ENCODE data around the gene TLK2. TPM values are rescaled to one million over a fixed set of nuclear protein-coding genes. Genes with fewer than 3 reads are reported as not detected.
"Not testable (repeated sequence)": the region's sequence is repeated elsewhere in the genome, so short reads cannot be mapped to it uniquely, and the experiment has no call there.

TLK2 gene
- total and polyA plus RNA-seq, 2 donors (not counting 3 experiments of a cell fraction or from before 2014, with no cell fraction given), result 30.7 to 40.7 TPM

DNA sequence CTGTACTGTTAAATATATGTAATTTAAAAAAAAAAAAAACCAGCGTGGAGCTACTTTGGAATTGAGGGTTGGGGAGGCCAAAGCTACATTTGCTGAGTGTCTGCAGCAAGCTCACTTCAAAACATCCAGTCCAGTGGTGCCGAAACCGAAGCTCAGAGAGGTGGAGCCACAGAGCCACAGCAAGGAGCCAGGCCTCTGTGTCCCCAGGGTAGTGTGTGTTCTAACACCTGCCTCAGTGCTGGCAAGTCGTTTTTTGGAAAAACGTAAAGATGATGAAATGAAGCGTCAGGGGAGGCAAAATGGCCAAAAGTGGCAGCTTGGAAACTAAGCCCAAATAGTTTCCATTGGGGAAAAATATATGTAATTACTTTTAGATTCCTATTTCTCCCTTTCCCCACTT, 112.7 kb downstream of the TLK2 start:
- dilution Hi-C loops (cut with MboI; ENCODE audit: extremely low pct_ligation_motif_present, low sequenced_read_pairs), result no loop called here

DNA sequence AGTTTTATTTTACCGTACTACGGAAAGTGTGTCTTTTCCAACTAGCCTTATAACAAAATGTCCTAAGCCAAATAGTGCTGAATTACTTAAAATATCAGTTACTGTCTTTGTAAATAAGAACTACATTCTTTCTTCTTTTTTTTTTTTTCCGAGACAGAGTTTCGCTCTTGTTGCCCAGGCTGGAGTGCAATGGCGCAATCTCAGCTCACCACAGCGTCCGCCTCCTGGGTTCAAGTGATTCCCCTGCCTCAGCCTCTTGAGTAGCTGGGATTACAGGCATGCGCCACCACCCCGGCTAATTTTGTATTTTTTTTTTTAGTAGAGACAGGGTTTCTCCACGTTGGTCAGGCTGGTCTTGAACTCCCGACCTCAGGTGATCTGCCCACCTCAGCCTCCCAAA, 113.2 kb downstream of the TLK2 start:
- ChIA-PET POLR2A (interaction anchor here (1.2 kb wide), 1 partner anchor 33 kb away, joined by 5 read pairs; no protein-coding TSS in a partner anchor), CTCF (interaction anchor here (0.9 to 4.8 kb wide), 4 partner anchors 11 to 81 kb away, joined by 3 to 78 read pairs (median 4); no protein-coding TSS in a partner anchor)
- FAIRE-seq; H3K4me2 ChIP-seq (ENCODE audit: insufficient read depth, low read length); H3K9ac ChIP-seq (replicated peaks; ENCODE audit: extremely low read depth, insufficient read depth, low read length); BruUV-seq (replicated peaks); H3K36me3 ChIP-seq (ENCODE audit: control insufficient read depth in 2 of 2, extremely low read depth in 1 of 2, insufficient read depth in 2 of 2, low read length in 2 of 2); H3K9me3 ChIP-seq (replicated peaks; ENCODE audit: control insufficient read depth, insufficient read depth, low read length); H3K79me2 ChIP-seq (ENCODE audit: control insufficient read depth, insufficient read depth, low read length); H4K20me1 ChIP-seq (replicated peaks; ENCODE audit: control insufficient read depth, extremely low read depth, insufficient read depth, low read length); H3K9me1 ChIP-seq (replicated peaks; ENCODE audit: control insufficient read depth, extremely low read depth, insufficient read depth, low read length); dilution Hi-C loops (cut with MboI; ENCODE audit: extremely low pct_ligation_motif_present, low sequenced_read_pairs); H3K4me1 ChIP-seq (ENCODE audit: control insufficient read depth, extremely low read depth, insufficient read depth, low read length); H3K27ac ChIP-seq (ENCODE audit: insufficient read depth, low read depth, low read length); H2AFZ ChIP-seq (ENCODE audit: low read depth, low read length); H3K4me3 ChIP-seq (replicated peaks in 1 of 3; ENCODE audit: insufficient read depth in 1 of 3, low read depth in 1 of 3, low read length in 3 of 3); DNase-seq (ENCODE audit: low read depth, low spot score); H3K27me3 ChIP-seq (ENCODE audit: control insufficient read depth in 2 of 2, insufficient read depth in 2 of 2, low read length in 2 of 2): not testable (repeated sequence)
- intact Hi-C loops (cut with micrococcal nuclease), result loop anchor here (1.0 kb wide), 1 partner anchor 39 kb away; no protein-coding TSS in a partner anchor

More for the DNA sequence above, 112.7 kb downstream of the TLK2 start:
- no peak overlapping the region for H3K4me2 ChIP-seq (ENCODE audit: insufficient read depth, low read length)
- H3K79me2 ChIP-seq (ENCODE audit: control insufficient read depth, insufficient read depth, low read length), result no peaks in the 10 kb centered on the region
- TF ChIP-seq POLR2AphosphoS5 (IDR thresholded peaks at IDR 0.05; ENCODE audit: insufficient read depth, low read depth, low read length), result no peak
- TF ChIP-seq CTCF (IDR thresholded peaks at IDR 0.05; ENCODE audit: extremely low read depth in 1 of 2, insufficient read depth in 1 of 2, low read depth in 1 of 2, low read length in 2 of 2), result no peak
- no peak for TF ChIP-seq POLR2A (IDR thresholded peaks at IDR 0.05; ENCODE audit: low read depth, low read length)
- no peak for TF ChIP-seq EZH2 (IDR thresholded peaks at IDR 0.05; ENCODE audit: borderline replicate concordance, low read depth, low read length, severe bottlenecking)
- no peak for TF ChIP-seq MAX (IDR thresholded peaks at IDR 0.05; ENCODE audit: insufficient read depth, insufficient read length)
- TF ChIP-seq JUN (IDR thresholded peaks at IDR 0.05; ENCODE audit: borderline replicate concordance, insufficient read depth, insufficient read length, low read depth), result no peak
- TF ChIP-seq FOS (IDR thresholded peaks at IDR 0.05; ENCODE audit: borderline replicate concordance, insufficient read depth, low read length), result no peak
- no peak for TF ChIP-seq GATA2 (IDR thresholded peaks at IDR 0.05; ENCODE audit: insufficient read depth, insufficient read length, low read depth, low read length)
- no peak for TF ChIP-seq MYC (IDR thresholded peaks at IDR 0.05; ENCODE audit: low read depth, low read length)
- peaks cover 0 to 5% of the 10 kb centered on the region in 2 experiments for H3K36me3 ChIP-seq (ENCODE audit: control insufficient read depth in 2 of 2, extremely low read depth in 1 of 2, insufficient read depth in 2 of 2, low read length in 2 of 2)
- DNase-seq (ENCODE audit: low read depth, low spot score) (no peak), FAIRE-seq (no peak)
- no peak overlapping the region for H2AFZ ChIP-seq (ENCODE audit: low read depth, low read length)
- H3K4me3 ChIP-seq (replicated peaks in 1 of 3; ENCODE audit: insufficient read depth in 1 of 3, low read depth in 1 of 3, low read length in 3 of 3), result no peak overlapping the region
- H3K4me1 ChIP-seq (ENCODE audit: control insufficient read depth, extremely low read depth, insufficient read depth, low read length), result no peaks in the 10 kb centered on the region
- no peaks in the 10 kb centered on the region for H3K9me3 ChIP-seq (replicated peaks; ENCODE audit: control insufficient read depth, insufficient read depth, low read length)
- H3K27ac ChIP-seq (ENCODE audit: insufficient read depth, low read depth, low read length), result no peak overlapping the region
- POLR2A ChIA-PET, result interaction anchor here (1.2 kb wide), 1 partner anchor 32 kb away, joined by 5 read pairs; no protein-coding TSS in a partner anchor
- H3K9ac ChIP-seq (replicated peaks; ENCODE audit: extremely low read depth, insufficient read depth, low read length), result no peak overlapping the region
- no TSS peak for BruUV-seq (replicated peaks)
- H3K27me3 ChIP-seq (ENCODE audit: control insufficient read depth in 2 of 2, insufficient read depth in 2 of 2, low read length in 2 of 2), result no peaks in the 10 kb centered on the region
- CTCF ChIA-PET, result interaction anchor here (1.0 to 4.8 kb wide), 4 partner anchors 11 to 38 kb away, joined by 3 to 78 read pairs (median 3); no protein-coding TSS in a partner anchor
- intact Hi-C loops (cut with micrococcal nuclease), result no loop called here
- H3K9me1 ChIP-seq (replicated peaks; ENCODE audit: control insufficient read depth, extremely low read depth, insufficient read depth, low read length), result no peaks in the 10 kb centered on the region
- H4K20me1 ChIP-seq (replicated peaks; ENCODE audit: control insufficient read depth, extremely low read depth, insufficient read depth, low read length), result no peaks in the 10 kb centered on the region

Measured in endothelial cell of umbilical vein (primary cell).